Measurements from ENCODE around the gene PCBP1.

DNA sequence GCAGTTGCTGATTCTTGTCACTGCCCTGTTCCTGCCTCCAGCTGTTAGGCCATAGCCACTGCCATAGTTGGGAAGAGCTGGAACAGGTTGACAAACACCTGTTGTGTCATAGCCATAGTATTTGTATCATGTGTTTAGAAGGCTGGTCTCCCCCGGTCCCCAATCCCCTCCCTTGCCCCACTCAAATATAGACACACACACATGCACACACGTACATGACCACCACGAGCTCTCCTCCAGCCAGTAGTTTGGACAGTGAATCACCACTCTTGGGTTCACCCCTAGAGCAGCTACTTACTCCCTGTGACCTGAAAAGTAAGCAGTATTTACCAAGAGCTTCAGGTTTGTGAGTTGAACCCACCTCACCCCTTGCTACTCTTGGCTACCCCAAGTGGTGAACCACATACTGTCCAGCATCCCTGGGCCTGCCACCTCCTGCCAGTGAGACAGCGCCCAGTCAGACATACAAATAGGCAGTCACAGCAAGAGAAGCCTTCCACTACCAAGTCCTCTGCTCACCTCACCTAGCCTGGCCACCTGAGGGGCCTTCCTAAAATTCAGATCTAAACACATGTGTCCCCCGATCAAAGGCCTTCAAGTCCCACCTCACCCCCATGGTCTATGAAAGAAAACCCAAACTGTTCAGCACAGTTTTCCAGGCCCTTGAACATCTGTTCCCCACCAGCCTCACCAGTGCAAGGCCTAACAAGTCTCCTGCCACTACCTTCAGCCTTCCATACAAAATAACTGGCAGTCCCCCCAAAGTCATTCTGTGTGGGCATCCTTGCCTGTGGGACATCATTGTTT is 7.1 kb downstream of the PCBP1 start:
- TF ChIP-seq, protein P1, sequence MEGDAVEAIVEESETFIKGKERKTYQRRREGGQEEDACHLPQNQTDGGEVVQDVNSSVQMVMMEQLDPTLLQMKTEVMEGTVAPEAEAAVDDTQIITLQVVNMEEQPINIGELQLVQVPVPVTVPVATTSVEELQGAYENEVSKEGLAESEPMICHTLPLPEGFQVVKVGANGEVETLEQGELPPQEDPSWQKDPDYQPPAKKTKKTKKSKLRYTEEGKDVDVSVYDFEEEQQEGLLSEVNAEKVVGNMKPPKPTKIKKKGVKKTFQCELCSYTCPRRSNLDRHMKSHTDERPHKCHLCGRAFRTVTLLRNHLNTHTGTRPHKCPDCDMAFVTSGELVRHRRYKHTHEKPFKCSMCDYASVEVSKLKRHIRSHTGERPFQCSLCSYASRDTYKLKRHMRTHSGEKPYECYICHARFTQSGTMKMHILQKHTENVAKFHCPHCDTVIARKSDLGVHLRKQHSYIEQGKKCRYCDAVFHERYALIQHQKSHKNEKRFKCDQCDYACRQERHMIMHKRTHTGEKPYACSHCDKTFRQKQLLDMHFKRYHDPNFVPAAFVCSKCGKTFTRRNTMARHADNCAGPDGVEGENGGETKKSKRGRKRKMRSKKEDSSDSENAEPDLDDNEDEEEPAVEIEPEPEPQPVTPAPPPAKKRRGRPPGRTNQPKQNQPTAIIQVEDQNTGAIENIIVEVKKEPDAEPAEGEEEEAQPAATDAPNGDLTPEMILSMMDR (IDR thresholded peaks at IDR 0.05) = no peak
- TF ChIP-seq EP300 (IDR thresholded peaks at IDR 0.05) (no peak), POLR2A (IDR thresholded peaks at IDR 0.05) (no peak)
